Mucosa of rectum (tissue), 2 donors: ENCODE measurements around the gene ALG8.

Experiments
- H3K27ac ChIP-seq, 2 donors: one replicate each; pipeline ENCODE4 v1.7.0; 2013; ENCODE audit warnings: inconsistent platforms in 2 of 2, low read depth in 2 of 2, low read length in 2 of 2
- H3K27me3 ChIP-seq, 2 donors: one replicate each; pipeline ENCODE4 v1.7.0; 2013; ENCODE audit warnings: low read length in 2 of 2; ENCODE audit not compliant: control insufficient read depth in 2 of 2, insufficient read depth in 2 of 2
- H3K36me3 ChIP-seq, 2 donors: one replicate each; pipeline ENCODE4 v1.7.0; 2013; ENCODE audit warnings: low read length in 2 of 2; ENCODE audit not compliant: control insufficient read depth in 2 of 2, insufficient read depth in 2 of 2
- H3K4me1 ChIP-seq, 2 donors: one replicate each; pipeline ENCODE4 v1.7.0; 2013; ENCODE audit warnings: low read length in 2 of 2, mild to moderate bottlenecking in 1 of 2; ENCODE audit not compliant: control insufficient read depth in 2 of 2, insufficient read depth in 2 of 2
- H3K4me3 ChIP-seq, 2 donors: one replicate each; pipeline ENCODE4 v1.7.0; 2013; ENCODE audit warnings: low read length in 2 of 2
- H3K9ac ChIP-seq, 2 donors: one replicate each; pipeline ENCODE4 v1.7.0; 2013; ENCODE audit warnings: low read length in 2 of 2, low read depth in 1 of 2, mild to moderate bottlenecking in 1 of 2
- H3K9me3 ChIP-seq, 2 donors: one replicate each; pipeline ENCODE4 v1.7.0; 2013; ENCODE audit warnings: low read length in 2 of 2; ENCODE audit not compliant: control insufficient read depth in 2 of 2
- donor health status: healthy.
- donor health status: Normal muscosa, but diverticular disease.

Gene ALG8

DNA sequence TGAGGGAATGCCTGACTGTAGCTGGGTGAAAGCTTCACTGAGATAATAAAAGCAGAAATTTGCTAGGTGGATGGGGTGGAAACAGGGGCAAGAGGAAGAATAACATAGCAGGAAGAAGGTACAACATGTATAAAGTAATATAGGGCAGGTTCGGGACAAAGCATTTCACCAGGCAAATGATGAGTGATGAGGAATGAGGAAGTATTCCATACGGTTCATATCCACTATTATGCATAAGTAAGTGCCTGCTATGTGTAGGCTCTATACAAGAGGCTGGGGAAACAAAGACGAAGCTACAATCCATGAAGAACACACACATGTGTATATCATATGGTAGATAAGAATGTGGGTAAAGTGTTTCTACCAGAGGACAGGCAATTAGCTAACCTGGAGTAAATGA, 67.7 kb downstream of the ALG8 start:
- Histone ChIP-seq H3K9me3 (no peaks in the 10 kb centered on the region), H3K4me1 (peaks cover 2 to 6% of the 10 kb centered on the region in 2 donors), H3K27me3 (no peaks in the 10 kb centered on the region), H3K4me3 (no peak overlapping the region), H3K9ac (no peak overlapping the region), H3K36me3 (peaks cover 35 to 38% of the 10 kb centered on the region in 2 donors), H3K27ac (no peak overlapping the region)

GRCh38 chr11:78070621-78071020, 68.8 kb downstream of the ALG8 start:
- Histone ChIP-seq H3K4me3 (no peak overlapping the region), H3K9me3 (no peaks in the 10 kb centered on the region), H3K27me3 (no peaks in the 10 kb centered on the region), H3K27ac (no peak overlapping the region), H3K9ac (no peak overlapping the region), H3K4me1 (no peaks in the 10 kb centered on the region), H3K36me3 (peaks cover 35 to 38% of the 10 kb centered on the region in 2 donors)

- no peaks in the 10 kb centered on the region for H3K9me3 ChIP-seq
- H3K27ac ChIP-seq = no peak overlapping the region
- H3K27me3 ChIP-seq = no peaks in the 10 kb centered on the region
- H3K36me3 ChIP-seq = peaks cover 35 to 38% of the 10 kb centered on the region in 2 donors
- no peak overlapping the region for H3K9ac ChIP-seq
- H3K4me3 ChIP-seq = no peak overlapping the region
- no peaks in the 10 kb centered on the region for H3K4me1 ChIP-seq
Observed at GRCh38 chr11:78069465-78069864, 70.0 kb downstream of the ALG8 start.

GRCh38 chr11:78067704-78068103, 71.7 kb downstream of the ALG8 start:
- Histone ChIP-seq H3K9me3 (no peaks in the 10 kb centered on the region), H3K9ac (no peak overlapping the region), H3K27ac (no peak overlapping the region), H3K4me1 (no peaks in the 10 kb centered on the region), H3K4me3 (no peak overlapping the region), H3K27me3 (no peaks in the 10 kb centered on the region), H3K36me3 (peaks cover 35 to 38% of the 10 kb centered on the region in 2 donors)

- Histone ChIP-seq H3K4me1 (no peaks in the 10 kb centered on the region), H3K27me3 (no peaks in the 10 kb centered on the region), H3K9me3 (no peaks in the 10 kb centered on the region), H3K36me3 (peaks cover 27 to 30% of the 10 kb centered on the region in 2 donors), H3K27ac (no peak overlapping the region), H3K4me3 (no peak overlapping the region), H3K9ac (no peak overlapping the region)
Observed at GRCh38 chr11:78066471-78066870, 73.0 kb downstream of the ALG8 start.

- Histone ChIP-seq H3K4me1 (no peaks in the 10 kb centered on the region), H3K4me3 (no peak overlapping the region), H3K27me3 (no peaks in the 10 kb centered on the region), H3K9ac (no peak overlapping the region), H3K36me3 (peaks cover 18 to 19% of the 10 kb centered on the region in 2 donors), H3K27ac (no peak overlapping the region), H3K9me3 (no peaks in the 10 kb centered on the region)
Observed at GRCh38 chr11:78065203-78065602, 74.2 kb downstream of the ALG8 start.

GRCh38 chr11:78063440-78064181, 75.8 kb downstream of the ALG8 start, which contains the start of gene THRSP:
Gene THRSP, plus strand, starts transcription at chr11:78063861. Its CDS starts 21 bp downstream, at chr11:78063882.
- Histone ChIP-seq H3K27me3 (no peaks in the 10 kb centered on the region), H3K27ac (no peak within 1 kb of the TSS), H3K9me3 (no peaks in the 10 kb centered on the region), H3K4me3 (no peak within 1 kb of the TSS), H3K36me3 (peaks cover 5 to 6% of the 10 kb centered on the region in 2 donors), H3K9ac (no peak within 1 kb of the TSS), H3K4me1 (no peaks in the 10 kb centered on the region)

GRCh38 chr11:78062671-78063070, 76.8 kb downstream of the ALG8 start:
- no peak overlapping the region for H3K27ac ChIP-seq
- H3K9me3 ChIP-seq = no peaks in the 10 kb centered on the region

GRCh38 chr11:78061921-78062311, 77.5 kb downstream of the ALG8 start:
- H3K27me3 ChIP-seq = no peaks in the 10 kb centered on the region
- H3K9ac ChIP-seq = no peak overlapping the region
- H3K27ac ChIP-seq = no peak overlapping the region
- H3K4me1 ChIP-seq = no peaks in the 10 kb centered on the region
- no peaks in the 10 kb centered on the region for H3K36me3 ChIP-seq
- H3K4me3 ChIP-seq = no peak overlapping the region
- no peaks in the 10 kb centered on the region for H3K9me3 ChIP-seq

More at GRCh38 chr11:78062671-78063070, 76.8 kb downstream of the ALG8 start:
- Histone ChIP-seq H3K36me3 (peaks cover 3 to 4% of the 10 kb centered on the region in 2 donors), H3K4me3 (no peak overlapping the region), H3K27me3 (no peaks in the 10 kb centered on the region), H3K4me1 (no peaks in the 10 kb centered on the region), H3K9ac (no peak overlapping the region)

GRCh38 chr11:78061088-78061920, 78.1 kb downstream of the ALG8 start:
- Histone ChIP-seq H3K27ac (no peak overlapping the region), H3K4me1 (no peaks in the 10 kb centered on the region), H3K36me3 (no peaks in the 10 kb centered on the region), H3K27me3 (no peaks in the 10 kb centered on the region), H3K4me3 (no peak overlapping the region), H3K9me3 (no peaks in the 10 kb centered on the region), H3K9ac (no peak overlapping the region)
